BLaER1 (cell line): ENCODE results near the gene MTHFD1L.
"Not testable (repeated sequence)": the region's sequence is repeated elsewhere in the genome, so short reads cannot be mapped to it uniquely, and the experiment has no call there.

ENCODE experiments used
- H3K27ac ChIP-seq: shearing (Covaris generic); formaldehyde crosslinking; 2 replicates; pipeline ENCODE4 v1.8.1; 2022
- H3K27me3 ChIP-seq: shearing (Covaris generic); formaldehyde crosslinking; 2 replicates; pipeline ENCODE4 v1.8.1; 2022
- H3K36me3 ChIP-seq: shearing (Covaris generic); formaldehyde crosslinking; 2 replicates; pipeline ENCODE4 v1.8.1; 2022
- H3K4me1 ChIP-seq: shearing (Covaris generic); formaldehyde crosslinking; 2 replicates; pipeline ENCODE4 v1.8.1; 2022
- H3K4me2 ChIP-seq: shearing (Covaris generic); formaldehyde crosslinking; 2 replicates; pipeline ENCODE4 v1.8.1; 2022
- H3K4me3 ChIP-seq: shearing (Covaris generic); formaldehyde crosslinking; 2 replicates; pipeline ENCODE4 v1.8.1; 2022
- H3K9ac ChIP-seq: shearing (Covaris generic); formaldehyde crosslinking; 2 replicates; pipeline ENCODE4 v1.8.1; 2022
- H3K9me3 ChIP-seq: shearing (Covaris generic); formaldehyde crosslinking; 2 replicates; pipeline ENCODE4 v1.8.1; 2022
- H4K20me1 ChIP-seq: shearing (Covaris generic); formaldehyde crosslinking; 2 replicates; pipeline ENCODE4 v1.8.1; 2022
- Cebpa-rat ChIP-seq: shearing (Covaris generic); IDR thresholded peaks from 2 replicates; pipeline ENCODE4 v1.8.1; 2022

Gene MTHFD1L

DNA sequence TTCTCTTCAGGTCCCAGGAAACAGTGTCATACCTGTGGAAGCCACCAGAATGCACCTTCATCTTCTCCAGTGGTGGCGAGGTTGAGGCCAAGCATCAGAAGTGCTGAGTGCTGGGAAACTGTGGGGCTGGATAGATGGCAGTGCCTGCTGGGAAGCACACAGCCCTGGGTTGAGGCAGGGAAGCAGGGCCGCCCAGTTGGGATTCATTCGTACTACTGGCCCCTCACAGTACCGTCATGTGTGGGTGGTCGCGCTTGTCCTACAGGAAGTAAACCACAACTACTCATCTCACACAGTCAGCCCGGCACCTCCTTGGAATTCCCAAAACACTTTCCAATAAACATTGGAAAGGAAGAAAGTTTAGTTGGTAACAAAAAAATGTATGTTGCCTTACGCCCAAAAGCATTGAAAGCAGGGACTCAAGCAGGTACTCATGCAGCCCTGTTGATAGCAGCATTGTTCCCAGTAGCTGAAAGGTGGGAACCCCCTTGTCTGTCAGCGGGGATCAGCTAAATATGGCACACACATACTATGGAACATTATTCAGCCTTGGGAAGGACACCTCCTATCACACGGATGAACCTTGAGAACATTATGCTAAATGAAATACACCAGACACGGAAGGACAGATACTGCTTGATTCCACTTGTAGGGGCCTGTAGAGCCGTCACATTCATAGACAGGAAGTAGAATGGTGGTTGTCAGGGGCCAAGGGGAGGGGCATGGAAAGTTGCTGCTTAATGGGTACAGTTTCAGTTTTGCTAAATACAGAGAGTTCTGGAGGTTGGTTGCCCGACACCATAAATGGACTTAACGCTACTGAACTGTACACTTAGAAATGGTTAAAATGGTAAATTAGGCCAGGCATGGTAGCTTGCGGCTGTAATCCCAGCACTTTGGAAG lies 162.7 kb downstream of the MTHFD1L start:
- no peak overlapping the region for H3K4me3 ChIP-seq
- no peaks in the 10 kb centered on the region for H4K20me1 ChIP-seq
- H3K4me1 ChIP-seq = peaks cover 16% of the 10 kb centered on the region
- H3K27ac ChIP-seq = no peak overlapping the region
- no peaks in the 10 kb centered on the region for H3K27me3 ChIP-seq
- H3K4me2 ChIP-seq = peak overlapping the region; percentile 31
- no peak overlapping the region for H3K9ac ChIP-seq
- H3K36me3 ChIP-seq = peaks cover 70% of the 10 kb centered on the region
- no peak for TF ChIP-seq Cebpa-rat
- peaks cover 16% of the 10 kb centered on the region for H3K9me3 ChIP-seq

GRCh38 chr6:151029970-151030369 lies 164.5 kb downstream of the MTHFD1L start:
- no peak for TF ChIP-seq Cebpa-rat
- Histone ChIP-seq H3K36me3 (peaks cover 67% of the 10 kb centered on the region), H3K4me2 (no peak overlapping the region), H3K9me3 (peaks cover 16% of the 10 kb centered on the region), H4K20me1 (no peaks in the 10 kb centered on the region), H3K4me3 (no peak overlapping the region), H3K27ac (no peak overlapping the region), H3K27me3 (no peaks in the 10 kb centered on the region), H3K9ac (no peak overlapping the region), H3K4me1 (peaks cover 28% of the 10 kb centered on the region)

DNA sequence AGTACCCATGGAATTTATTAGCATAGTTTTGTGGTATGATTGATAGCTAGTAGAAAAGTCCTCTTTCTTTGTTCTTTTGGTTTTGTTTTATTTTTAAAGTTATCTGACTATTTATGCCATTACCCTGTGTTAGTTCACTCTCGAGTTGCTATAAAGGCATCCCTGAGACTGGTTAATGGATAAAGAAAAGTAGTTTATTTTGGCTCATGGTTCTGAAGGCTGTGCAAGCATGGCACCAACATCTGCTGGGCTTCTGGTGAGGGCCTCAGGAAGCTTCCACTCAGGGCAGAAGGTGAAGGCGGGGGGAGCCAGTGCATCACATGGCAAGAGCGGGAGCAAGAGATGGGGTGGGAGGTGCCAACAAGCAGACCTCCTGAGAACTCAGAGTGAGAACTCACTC lies 166.5 kb downstream of the MTHFD1L start:
- Histone ChIP-seq H4K20me1 (no peaks in the 10 kb centered on the region), H3K9ac (no peak overlapping the region)

DNA sequence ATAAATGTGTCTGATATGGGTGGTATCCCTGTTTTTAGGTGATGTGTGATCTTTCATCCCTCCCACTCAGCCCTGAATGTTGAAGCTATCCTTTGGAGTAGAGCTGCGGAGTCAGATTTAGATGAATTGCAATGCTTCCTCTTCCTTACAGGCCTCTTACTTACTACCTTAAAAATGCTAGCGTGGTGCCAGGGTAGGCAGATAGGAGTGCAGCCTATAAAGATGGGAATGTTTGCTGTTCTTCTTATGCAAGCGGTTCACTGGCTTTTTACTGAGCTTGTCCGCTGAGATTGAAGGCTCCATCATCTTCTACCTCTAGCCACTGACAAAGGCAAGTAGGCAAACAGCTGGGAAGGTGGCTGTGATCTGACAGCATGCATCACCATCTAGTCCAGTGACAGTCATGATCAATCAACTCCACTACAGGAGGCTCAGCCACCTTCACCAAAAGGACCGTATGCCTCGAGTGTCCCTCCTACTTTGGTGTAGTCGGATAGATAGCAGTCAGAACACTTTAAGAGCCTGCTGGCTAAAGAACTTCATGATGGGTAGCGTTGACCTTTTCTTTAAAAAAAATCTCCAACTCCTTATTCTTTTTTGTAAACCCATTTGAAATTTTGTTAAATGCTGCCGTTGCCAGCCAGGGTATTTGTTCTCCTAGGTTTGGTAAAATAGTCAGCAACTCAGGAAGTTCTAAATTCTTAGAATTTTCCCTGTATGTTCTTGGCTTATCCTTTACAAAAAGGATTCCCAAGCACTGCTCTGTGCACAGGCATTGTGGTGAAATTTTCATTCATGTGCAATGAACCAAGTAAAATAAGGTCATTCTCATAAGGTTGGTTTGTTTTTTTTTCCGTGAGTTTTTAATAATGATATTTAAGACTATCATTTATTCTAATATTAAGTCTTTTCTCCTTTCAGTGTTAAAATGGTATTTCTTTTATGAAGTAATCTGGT lies 169.6 kb downstream of the MTHFD1L start:
- Histone ChIP-seq H3K4me3 (no peak overlapping the region), H4K20me1 (no peaks in the 10 kb centered on the region; the same call in 1 of the 2 replicates), H3K4me1 (peaks cover 43% of the 10 kb centered on the region), H3K27me3 (no peaks in the 10 kb centered on the region), H3K36me3 (peaks cover 75% of the 10 kb centered on the region), H3K27ac (no peak overlapping the region), H3K9me3 (no peaks in the 10 kb centered on the region), H3K9ac (no peak overlapping the region), H3K4me2 (peak overlapping the region; percentile 19; the same call in 1 of the 2 replicates)
- TF ChIP-seq Cebpa-rat = no peak

More for the DNA sequence above, 166.5 kb downstream of the MTHFD1L start:
- no peak overlapping the region for H3K27ac ChIP-seq
- H3K36me3 ChIP-seq = peaks cover 71% of the 10 kb centered on the region
- H3K27me3 ChIP-seq = no peaks in the 10 kb centered on the region
- no peak overlapping the region for H3K4me3 ChIP-seq
- peaks cover 16% of the 10 kb centered on the region for H3K9me3 ChIP-seq
- no peak overlapping the region for H3K4me2 ChIP-seq
- TF ChIP-seq Cebpa-rat = no peak
- H3K4me1 ChIP-seq = peaks cover 47% of the 10 kb centered on the region

DNA sequence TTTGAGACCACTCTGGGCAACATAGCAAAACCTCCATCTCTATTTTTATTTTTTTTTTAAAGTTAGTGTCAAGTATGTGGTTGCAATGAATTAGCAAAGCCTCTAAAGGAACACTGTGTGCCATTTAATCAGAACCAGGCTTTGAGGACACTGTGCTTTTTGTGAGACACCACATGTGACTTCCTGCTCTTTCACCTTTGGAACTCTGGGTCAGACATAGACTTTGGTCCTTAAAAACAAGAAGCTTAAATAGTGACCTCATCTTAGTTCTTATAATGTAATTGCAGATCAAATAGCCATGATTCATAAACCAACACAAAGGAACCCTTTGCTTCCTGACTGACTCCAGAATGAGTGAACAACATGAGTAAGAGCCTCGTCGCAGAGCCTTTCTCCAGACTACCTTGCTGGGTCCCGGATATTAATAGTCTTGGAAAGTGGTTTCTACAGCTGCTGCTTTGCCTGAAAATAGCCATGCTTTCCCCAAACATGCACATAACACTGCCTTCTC lies 170.8 kb downstream of the MTHFD1L start:
- peak overlapping the region; percentile 30 for H3K4me2 ChIP-seq
- H3K9ac ChIP-seq, H3K4me3 ChIP-seq, H3K27me3 ChIP-seq, H3K27ac ChIP-seq, H4K20me1 ChIP-seq, H3K9me3 ChIP-seq: not testable (repeated sequence)
- H3K4me1 ChIP-seq = peaks cover 54% of the 10 kb centered on the region
- peaks cover 68% of the 10 kb centered on the region for H3K36me3 ChIP-seq

DNA sequence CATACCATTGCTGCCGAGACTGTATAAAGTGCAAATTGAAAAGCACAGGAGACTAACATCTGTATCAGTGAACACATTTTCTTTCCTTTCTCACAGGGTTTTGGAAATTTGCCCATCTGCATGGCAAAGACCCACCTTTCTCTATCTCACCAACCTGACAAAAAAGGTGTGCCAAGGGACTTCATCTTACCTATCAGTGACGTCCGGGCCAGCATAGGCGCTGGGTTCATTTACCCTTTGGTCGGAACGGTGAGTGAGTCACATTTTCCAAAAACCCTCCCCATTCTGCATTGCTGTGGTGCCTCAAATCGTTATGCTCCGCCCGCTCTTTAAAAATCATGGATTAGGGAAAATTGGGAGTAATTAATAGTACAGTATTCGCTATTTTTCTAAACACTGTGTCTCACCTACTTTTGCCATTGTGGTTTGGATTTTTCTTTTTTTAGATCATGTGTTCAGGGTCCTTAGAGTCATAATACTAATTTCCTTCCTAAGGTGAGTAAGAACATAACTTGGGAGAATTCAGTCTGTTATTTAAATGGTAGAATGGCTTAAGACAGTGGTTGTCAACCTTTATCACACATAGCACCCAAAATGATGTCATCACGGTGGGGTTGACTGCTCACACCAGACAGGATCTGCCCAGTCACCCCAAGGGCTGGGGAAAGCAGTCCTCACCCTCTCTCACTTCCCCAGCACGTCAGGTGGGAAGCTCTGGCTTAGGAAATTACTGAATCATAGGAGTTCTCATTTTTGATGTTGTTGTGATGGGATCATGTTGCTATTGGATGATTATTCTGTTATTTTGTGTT lies 171.6 kb downstream of the MTHFD1L start:
- no peak for TF ChIP-seq Cebpa-rat
- no peak overlapping the region for H3K9ac ChIP-seq
- no peaks in the 10 kb centered on the region for H3K9me3 ChIP-seq
- no peaks in the 10 kb centered on the region for H3K27me3 ChIP-seq
- H3K27ac ChIP-seq = no peak overlapping the region
- peaks cover 67% of the 10 kb centered on the region for H3K36me3 ChIP-seq
- peaks cover 63% of the 10 kb centered on the region for H3K4me1 ChIP-seq
- peak overlapping the region; percentile 30; the same call in 1 of the 2 replicates for H3K4me2 ChIP-seq
- no peak overlapping the region for H3K4me3 ChIP-seq
- no peaks in the 10 kb centered on the region; the same call in 1 of the 2 replicates for H4K20me1 ChIP-seq

GRCh38 chr6:151038616-151039015 lies 173.1 kb downstream of the MTHFD1L start:
- H3K27me3 ChIP-seq = no peaks in the 10 kb centered on the region
- H3K4me2 ChIP-seq = no peak overlapping the region
- no peak for TF ChIP-seq Cebpa-rat
- H3K36me3 ChIP-seq = peaks cover 53% of the 10 kb centered on the region
- H3K27ac ChIP-seq = no peak overlapping the region
- H4K20me1 ChIP-seq = no peaks in the 10 kb centered on the region; the same call in 1 of the 2 replicates
- H3K9me3 ChIP-seq = no peaks in the 10 kb centered on the region
- H3K4me1 ChIP-seq = peaks cover 78% of the 10 kb centered on the region
- no peak overlapping the region for H3K9ac ChIP-seq
- no peak overlapping the region for H3K4me3 ChIP-seq

DNA sequence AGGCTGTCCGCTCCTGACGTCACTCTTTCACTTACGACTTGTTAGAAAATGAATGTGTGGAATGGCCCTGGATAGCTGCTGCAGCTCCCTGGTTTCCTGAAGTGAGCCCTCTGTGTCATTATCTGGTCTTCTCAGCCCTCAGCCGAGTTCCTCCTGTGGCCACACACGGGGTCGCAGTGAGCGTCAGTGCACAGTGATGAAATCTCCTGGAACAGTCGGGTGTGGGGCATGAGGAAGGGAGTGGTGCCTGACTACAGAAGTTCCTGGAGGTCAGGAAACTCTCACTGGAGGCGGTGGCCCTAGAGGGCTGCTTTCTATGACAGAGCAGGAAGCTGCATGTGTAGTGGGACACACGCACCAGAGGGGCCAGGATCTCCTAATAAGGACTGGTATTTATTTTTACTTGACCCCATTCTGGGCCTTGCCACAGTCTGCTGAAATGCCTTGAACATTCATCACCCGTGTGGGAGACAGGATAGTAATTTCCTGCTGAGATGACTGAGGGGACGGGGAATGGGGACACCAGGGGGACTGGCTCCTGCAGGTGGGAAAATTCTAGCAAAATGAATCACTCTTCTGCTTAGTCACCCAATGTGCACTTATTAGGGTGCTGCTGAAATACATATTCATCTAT lies 175.5 kb downstream of the MTHFD1L start:
- H3K27ac ChIP-seq = peak overlapping the region; percentile 59; the same call in 1 of the 2 replicates
- not testable (repeated sequence) for H3K27me3 ChIP-seq, H4K20me1 ChIP-seq, H3K9me3 ChIP-seq, H3K4me3 ChIP-seq
- peaks cover 79% of the 10 kb centered on the region for H3K4me1 ChIP-seq
- peak overlapping the region; percentile 48; the same call in 1 of the 2 replicates for H3K9ac ChIP-seq
- TF ChIP-seq Cebpa-rat = peak; percentile 58; the same call in 1 of the 2 replicates
- peaks cover 34% of the 10 kb centered on the region for H3K36me3 ChIP-seq
- H3K4me2 ChIP-seq = peak overlapping the region; percentile 75
